ENCODE results near the gene DCC. TPM values are rescaled to one million over a fixed set of nuclear protein-coding genes. Genes with fewer than 3 reads are reported as not detected.

DCC gene
- total and polyA plus RNA-seq, 7 experiments from 2014 or later, result not detected

DNA sequence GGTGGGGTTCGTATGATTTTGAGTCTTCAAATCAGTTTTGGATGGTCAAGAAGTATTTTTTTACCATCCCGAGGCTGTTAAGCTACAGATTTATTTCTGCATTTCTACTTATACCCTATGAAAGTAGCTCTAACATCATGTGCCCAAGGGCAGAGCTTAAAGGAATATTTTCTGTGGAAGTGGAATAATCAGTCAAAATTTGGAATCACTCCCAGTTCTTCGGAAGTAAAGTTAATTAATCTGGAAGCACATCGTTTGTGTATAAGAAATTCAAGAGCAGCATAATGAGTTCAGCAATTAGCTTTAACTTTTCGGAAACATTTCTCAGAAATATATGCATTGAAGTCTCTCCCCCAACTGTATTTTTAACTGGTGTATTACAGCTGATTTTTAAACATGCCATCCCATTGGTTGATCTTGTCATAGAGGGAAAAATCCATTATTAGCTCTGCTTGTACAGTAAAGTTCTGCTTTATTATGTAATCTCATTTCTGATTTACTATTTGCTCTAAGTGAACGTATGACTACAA lies 510.1 kb downstream of the DCC start:
- no peak for ATAC-seq
- H3K27ac ChIP-seq (ENCODE audit: low read depth, low read length), result no peak overlapping the region

DNA sequence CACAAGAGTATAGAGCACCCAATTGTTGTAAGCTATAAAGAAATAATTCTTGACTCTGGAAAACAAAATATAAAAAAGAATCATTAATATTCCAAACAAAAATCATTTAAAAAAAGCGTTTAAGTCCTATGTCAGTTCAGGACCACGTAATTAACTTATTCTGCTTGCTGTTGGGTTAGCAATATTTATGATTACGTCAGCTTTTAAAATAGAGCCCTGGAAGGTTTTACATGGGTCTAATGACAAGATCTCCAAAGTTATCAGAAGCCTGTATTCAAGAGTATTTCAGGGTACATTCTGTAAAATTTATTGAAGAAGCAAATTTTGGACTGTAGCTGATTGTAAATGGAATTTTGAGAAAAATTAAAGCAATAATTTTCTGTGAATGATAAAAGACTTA lies 521.6 kb downstream of the DCC start:
- H3K9me3 ChIP-seq (ENCODE audit: control insufficient read depth in 2 of 3, low read length in 3 of 3), result no peaks in the 10 kb centered on the region
- ATAC-seq (no peak), DNase-seq (no peak)
- H3K27me3 ChIP-seq (ENCODE audit: control insufficient read depth in 2 of 2, insufficient read depth in 2 of 2, low read length in 2 of 2), result no peaks in the 10 kb centered on the region
- CTCF ChIA-PET, result no interaction called here
- Mint-ChIP-seq H3K4me3 (no peak overlapping the region), H3K36me3 (no peaks in the 10 kb centered on the region), H3K27me3 (no peaks in the 10 kb centered on the region), H3K27ac (no peak overlapping the region), H3K4me1 (no peaks in the 10 kb centered on the region), H3K9me3 (peaks cover 0 to 14% (median 4%) of the 10 kb centered on the region in 11 donors)
- POLR2A ChIA-PET, result no interaction called here
- H3K4me3 ChIP-seq (ENCODE audit: low read length), result no peak overlapping the region
- no peaks in the 10 kb centered on the region for H3K36me3 ChIP-seq (ENCODE audit: control insufficient read depth in 2 of 3, insufficient read depth in 3 of 3, low read length in 3 of 3)
- H3K4me1 ChIP-seq (ENCODE audit: control insufficient read depth in 2 of 2, insufficient read depth in 2 of 2, low read length in 2 of 2), result no peaks in the 10 kb centered on the region
- intact Hi-C loops (cut with micrococcal nuclease), result no loop called here
- no peak overlapping the region for H3K27ac ChIP-seq (ENCODE audit: low read depth, low read length)

More for the DNA sequence above, 510.1 kb downstream of the DCC start:
- Histone ChIP-seq H3K36me3 (ENCODE audit: control insufficient read depth in 2 of 3, insufficient read depth in 3 of 3, low read length in 3 of 3) (no peaks in the 10 kb centered on the region), H3K4me3 (ENCODE audit: low read length) (no peak overlapping the region), H3K4me1 (ENCODE audit: control insufficient read depth in 2 of 2, insufficient read depth in 2 of 2, low read length in 2 of 2) (no peaks in the 10 kb centered on the region), H3K27me3 (ENCODE audit: control insufficient read depth in 2 of 2, insufficient read depth in 2 of 2, low read length in 2 of 2) (no peaks in the 10 kb centered on the region), H3K9me3 (ENCODE audit: control insufficient read depth in 2 of 3, low read length in 3 of 3) (no peaks in the 10 kb centered on the region)
- ChIA-PET POLR2A (no interaction called here), CTCF (no interaction called here)
- intact Hi-C loops (cut with micrococcal nuclease), result no loop called here
- Mint-ChIP-seq H3K9me3 (peaks cover 0 to 7% (median 0%) of the 10 kb centered on the region in 11 donors), H3K36me3 (no peaks in the 10 kb centered on the region), H3K27me3 (no peaks in the 10 kb centered on the region), H3K4me3 (no peak overlapping the region), H3K27ac (no peak overlapping the region), H3K4me1 (no peaks in the 10 kb centered on the region)
- no peak for DNase-seq

DNA sequence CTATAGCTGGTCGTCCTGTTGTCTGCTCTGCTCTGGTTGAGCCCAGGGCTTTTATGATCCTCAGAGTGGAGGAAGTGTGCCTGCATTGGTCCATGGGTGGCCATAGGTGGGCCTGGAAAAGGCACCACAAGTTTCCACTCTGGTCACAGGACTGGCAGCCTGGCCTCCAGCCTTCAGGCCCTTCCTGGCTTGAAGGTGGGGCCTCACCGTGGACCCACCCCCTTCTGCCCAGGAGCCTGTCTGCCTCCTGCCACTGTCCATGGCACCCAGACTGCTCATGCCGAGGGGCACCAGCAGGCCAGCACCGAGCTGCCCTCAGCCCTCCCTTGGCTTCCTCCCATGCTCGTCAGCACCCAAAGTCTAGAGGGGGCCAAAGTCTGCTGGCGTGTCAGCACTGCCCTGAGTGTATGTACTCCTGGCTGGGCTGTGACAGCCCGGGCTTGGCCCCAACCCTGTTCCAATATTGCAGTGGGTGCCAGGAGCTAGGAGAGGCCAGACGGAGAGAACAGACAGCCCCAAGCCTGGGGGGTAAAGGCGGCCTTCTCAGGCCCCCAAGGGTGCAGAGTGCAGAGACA lies 529.4 kb downstream of the DCC start:
- Histone ChIP-seq H3K27ac (ENCODE audit: low read depth, low read length) (no peak overlapping the region), H3K36me3 (ENCODE audit: control insufficient read depth in 2 of 3, insufficient read depth in 3 of 3, low read length in 3 of 3) (no peaks in the 10 kb centered on the region), H3K27me3 (ENCODE audit: control insufficient read depth in 2 of 2, insufficient read depth in 2 of 2, low read length in 2 of 2) (no peaks in the 10 kb centered on the region), H3K4me1 (ENCODE audit: control insufficient read depth in 2 of 2, insufficient read depth in 2 of 2, low read length in 2 of 2) (no peaks in the 10 kb centered on the region), H3K9me3 (ENCODE audit: control insufficient read depth in 2 of 3, low read length in 3 of 3) (no peaks in the 10 kb centered on the region), H3K4me3 (ENCODE audit: low read length) (no peak overlapping the region)
- Mint-ChIP-seq H3K36me3 (no peaks in the 10 kb centered on the region), H3K27ac (no peak overlapping the region), H3K27me3 (no peaks in the 10 kb centered on the region), H3K4me1 (no peaks in the 10 kb centered on the region), H3K4me3 (no peak overlapping the region), H3K9me3 (peaks cover 0 to 13% (median 4%) of the 10 kb centered on the region in 11 donors)
- DNase-seq (no peak), ATAC-seq (no peak)
- POLR2A ChIA-PET, result no interaction called here
- intact Hi-C loops (cut with micrococcal nuclease), result no loop called here
- CTCF ChIA-PET, result no interaction called here

DNA sequence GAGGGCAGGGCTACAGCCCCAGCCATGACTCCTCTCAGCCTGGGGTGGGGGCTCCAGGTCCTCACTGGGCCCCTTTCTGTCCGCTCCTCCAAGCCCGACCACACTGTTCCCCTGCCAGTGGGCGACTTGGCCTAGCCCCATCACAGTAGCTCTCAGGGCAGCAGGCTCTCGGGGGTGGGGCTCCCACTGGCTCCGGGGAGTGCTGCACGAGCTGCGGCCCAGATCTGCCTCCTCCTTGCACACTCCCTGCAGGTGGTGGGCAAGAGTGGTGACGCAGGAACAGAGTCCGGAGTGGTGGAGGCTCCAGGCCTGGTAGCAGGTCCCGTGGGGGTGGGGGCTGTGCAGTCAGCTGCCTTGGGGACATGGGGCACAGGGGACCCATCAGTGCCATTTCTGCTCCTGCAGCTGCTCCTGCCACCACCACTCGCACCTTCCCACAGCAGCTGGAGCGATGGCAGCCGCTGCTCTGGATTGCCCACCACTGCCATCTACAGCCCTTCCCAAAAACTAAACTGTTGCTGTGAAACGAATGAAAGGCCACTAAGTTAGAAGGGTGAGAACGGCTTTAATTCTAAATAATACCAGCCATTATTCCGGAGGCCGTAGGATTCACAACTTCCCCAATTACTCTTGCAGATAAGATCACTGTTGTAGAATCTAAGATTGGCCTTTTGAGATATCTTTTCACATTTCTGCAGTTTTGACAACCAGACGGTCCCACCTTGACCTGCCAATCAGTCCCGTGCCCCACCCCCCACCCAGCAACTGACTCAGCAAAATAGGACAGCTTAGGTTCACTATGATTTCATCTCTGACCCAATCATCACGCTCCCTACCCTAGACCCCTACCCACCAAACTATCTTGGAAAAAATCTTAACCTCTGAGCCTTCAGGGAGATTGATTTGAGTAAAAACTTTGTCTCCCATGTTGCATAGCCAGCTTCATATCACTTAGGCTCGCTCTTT lies 530.2 kb downstream of the DCC start:
- Histone ChIP-seq H3K9me3 (ENCODE audit: control insufficient read depth in 2 of 3, low read length in 3 of 3) (no peaks in the 10 kb centered on the region), H3K36me3 (ENCODE audit: control insufficient read depth in 2 of 3, insufficient read depth in 3 of 3, low read length in 3 of 3) (no peaks in the 10 kb centered on the region), H3K4me1 (ENCODE audit: control insufficient read depth in 2 of 2, insufficient read depth in 2 of 2, low read length in 2 of 2) (no peaks in the 10 kb centered on the region), H3K27me3 (ENCODE audit: control insufficient read depth in 2 of 2, insufficient read depth in 2 of 2, low read length in 2 of 2) (no peaks in the 10 kb centered on the region), H3K4me3 (ENCODE audit: low read length) (no peak overlapping the region), H3K27ac (ENCODE audit: low read depth, low read length) (no peak overlapping the region)
- H3K4me1 Mint-ChIP-seq, result no peaks in the 10 kb centered on the region
- H3K27ac Mint-ChIP-seq, result no peak overlapping the region
- H3K9me3 Mint-ChIP-seq, result peaks cover 0 to 13% (median 4%) of the 10 kb centered on the region in 11 donors
- DNase-seq (no peak), ATAC-seq (no peak)
- intact Hi-C loops (cut with micrococcal nuclease), result no loop called here
- no peaks in the 10 kb centered on the region for H3K27me3 Mint-ChIP-seq
- no peak overlapping the region for H3K4me3 Mint-ChIP-seq
- no peaks in the 10 kb centered on the region for H3K36me3 Mint-ChIP-seq
- CTCF ChIA-PET, result no interaction called here
- POLR2A ChIA-PET, result no interaction called here

DNA sequence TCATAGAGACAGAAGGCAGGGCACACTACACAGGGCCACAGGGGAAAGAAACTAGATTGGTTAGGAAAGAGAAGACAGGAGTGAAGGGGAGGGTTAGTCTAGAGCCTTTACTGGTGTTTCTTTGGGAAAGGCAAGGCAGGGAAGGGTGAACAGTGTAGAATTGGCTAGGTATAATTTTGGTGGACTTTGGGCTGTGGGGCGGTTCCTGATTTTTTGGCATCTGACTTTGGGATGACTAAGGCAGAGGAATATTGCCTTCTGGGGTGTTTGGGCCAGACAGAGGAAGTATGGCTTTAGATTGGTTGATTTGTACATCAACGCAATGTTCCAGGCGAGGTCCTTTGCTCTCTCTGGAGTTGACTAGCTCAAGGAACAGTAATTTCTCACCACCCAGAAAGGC lies 534.8 kb downstream of the DCC start:
- Mint-ChIP-seq H3K27ac (no peak overlapping the region), H3K27me3 (no peaks in the 10 kb centered on the region), H3K4me3 (no peak overlapping the region), H3K9me3 (peaks cover 0 to 16% (median 4%) of the 10 kb centered on the region in 11 donors), H3K4me1 (no peaks in the 10 kb centered on the region), H3K36me3 (no peaks in the 10 kb centered on the region)
- Histone ChIP-seq H3K9me3 (ENCODE audit: control insufficient read depth in 2 of 3, low read length in 3 of 3) (no peaks in the 10 kb centered on the region), H3K27ac (ENCODE audit: low read depth, low read length) (no peak overlapping the region), H3K27me3 (ENCODE audit: control insufficient read depth in 2 of 2, insufficient read depth in 2 of 2, low read length in 2 of 2) (no peaks in the 10 kb centered on the region), H3K36me3 (ENCODE audit: control insufficient read depth in 2 of 3, insufficient read depth in 3 of 3, low read length in 3 of 3) (no peaks in the 10 kb centered on the region), H3K4me3 (ENCODE audit: low read length) (no peak overlapping the region), H3K4me1 (ENCODE audit: control insufficient read depth in 2 of 2, insufficient read depth in 2 of 2, low read length in 2 of 2) (no peaks in the 10 kb centered on the region)
- DNase-seq (no peak), ATAC-seq (no peak)
- intact Hi-C loops (cut with micrococcal nuclease), result no loop called here
- ChIA-PET POLR2A (no interaction called here), CTCF (no interaction called here)

DNA sequence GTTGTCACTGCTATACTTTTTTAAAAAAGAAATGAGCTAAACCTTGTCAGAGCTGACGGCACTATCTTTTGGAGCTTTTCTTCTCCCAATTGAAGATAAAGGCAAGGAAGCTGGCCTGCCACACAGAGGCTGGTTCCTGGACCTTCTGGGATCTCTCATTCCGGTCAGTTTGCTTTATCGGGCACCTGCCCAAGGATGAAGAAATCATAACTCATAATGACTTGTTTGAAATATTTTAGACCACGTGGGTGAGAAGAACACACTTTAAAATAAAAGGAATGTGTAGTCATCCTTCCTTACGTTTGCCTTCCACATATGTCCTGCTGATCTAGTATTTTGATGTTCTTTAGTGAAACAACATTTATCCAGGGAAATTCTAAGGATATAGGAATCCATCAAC lies 535.7 kb downstream of the DCC start:
- ATAC-seq (no peak), DNase-seq (no peak)
- Histone ChIP-seq H3K4me3 (ENCODE audit: low read length) (no peak overlapping the region), H3K4me1 (ENCODE audit: control insufficient read depth in 2 of 2, insufficient read depth in 2 of 2, low read length in 2 of 2) (no peaks in the 10 kb centered on the region), H3K27ac (ENCODE audit: low read depth, low read length) (no peak overlapping the region), H3K9me3 (ENCODE audit: control insufficient read depth in 2 of 3, low read length in 3 of 3) (no peaks in the 10 kb centered on the region), H3K27me3 (ENCODE audit: control insufficient read depth in 2 of 2, insufficient read depth in 2 of 2, low read length in 2 of 2) (no peaks in the 10 kb centered on the region), H3K36me3 (ENCODE audit: control insufficient read depth in 2 of 3, insufficient read depth in 3 of 3, low read length in 3 of 3) (no peaks in the 10 kb centered on the region)
- no peaks in the 10 kb centered on the region for H3K27me3 Mint-ChIP-seq
- ChIA-PET POLR2A (no interaction called here), CTCF (no interaction called here)
- H3K27ac Mint-ChIP-seq, result no peak overlapping the region
- intact Hi-C loops (cut with micrococcal nuclease), result no loop called here
- H3K4me1 Mint-ChIP-seq, result no peaks in the 10 kb centered on the region
- peaks cover 0 to 16% (median 4%) of the 10 kb centered on the region in 11 donors for H3K9me3 Mint-ChIP-seq
- no peaks in the 10 kb centered on the region for H3K36me3 Mint-ChIP-seq
- no peak overlapping the region for H3K4me3 Mint-ChIP-seq

Data from naive thymus-derived CD4-positive, alpha-beta T cell (primary cell).